HepG2 (cell line): Measurements from ENCODE around the gene GGA2. TPM values are rescaled to one million over a fixed set of nuclear protein-coding genes. Genes with fewer than 3 reads are reported as not detected.

ENCODE experiments used
- BHLHE40 ChIP-seq: IDR thresholded peaks from 2 replicates; pipeline ENCODE4 v1.6.1; 2011; ENCODE audit warnings: low read length, improper control_type of control experiment
- GFI1 ChIP-seq: sonication (generic); formaldehyde crosslinking; IDR thresholded peaks from 2 replicates; pipeline ENCODE4 v1.5.0; 2020; ENCODE audit warnings: missing genetic modification reagents, mild to moderate bottlenecking, borderline replicate concordance
- MAFG ChIP-seq: sonication (generic); formaldehyde crosslinking; IDR thresholded peaks from 2 replicates; pipeline ENCODE4 v1.5.1; 2020; ENCODE audit warnings: mild to moderate bottlenecking, missing genetic modification reagents
- PRDM15 ChIP-seq: sonication (generic); formaldehyde crosslinking; IDR thresholded peaks from 2 replicates; pipeline ENCODE4 v1.4.0; 2020; ENCODE audit warnings: missing genetic modification reagents
- RBFOX2 ChIP-seq: fragments of 200-400 bp; formaldehyde crosslinking; IDR thresholded peaks from 2 replicates; pipeline ENCODE4 v1.6.1; 2017; ENCODE audit warnings: low read depth, mild to moderate bottlenecking, low read length
- ZFP37 ChIP-seq: sonication (generic); formaldehyde crosslinking; IDR thresholded peaks from 2 replicates; pipeline ENCODE4 v1.4.0; 2020; ENCODE audit warnings: missing genetic modification reagents, borderline replicate concordance
- ZNF225 ChIP-seq: sonication (generic); formaldehyde crosslinking; IDR thresholded peaks from 2 replicates; pipeline ENCODE4 v1.4.0; 2020; ENCODE audit warnings: mild to moderate bottlenecking, missing genetic modification reagents
- ZNF333 ChIP-seq: sonication (generic); formaldehyde crosslinking; IDR thresholded peaks from 2 replicates; pipeline ENCODE4 v1.4.0; 2020; ENCODE audit warnings: mild to moderate bottlenecking, missing genetic modification reagents, borderline replicate concordance
- ZNF607 ChIP-seq: sonication (generic); formaldehyde crosslinking; IDR thresholded peaks from 2 replicates; pipeline ENCODE4 v1.5.1; 2020; ENCODE audit warnings: missing genetic modification reagents, mild to moderate bottlenecking, borderline replicate concordance
- ZNF768 ChIP-seq: sonication (generic); formaldehyde crosslinking; IDR thresholded peaks from 2 replicates; pipeline ENCODE4 v1.4.0; 2020; ENCODE audit warnings: missing genetic modification reagents
- polyA plus RNA-seq, 8 experiments: library from polyadenylated mRNA; depleted of rRNA in 3 of 8; stranded (reverse) in 7 of 8; unstranded in 1 of 8; fragments of >200 nt; fragmentation: Illumina TruSeq in 4 of 8; extraction: Trizol in 4 of 8; gene quantifications; 2 replicates each; pipeline versions ENCODE4 v1.2.1 to v1.2.3, GENCODE V29; 2011 to 2016; ENCODE audit warnings: low read depth in 4 of 8, missing spikeins in 1 of 8, mixed read lengths in 1 of 8; ENCODE audit not compliant: insufficient read depth in 1 of 8
- total RNA-seq, 5 experiments: library from RNA; depleted of rRNA; stranded (reverse); fragments of >200 nt; fragmentation: Illumina TruSeq; extraction: Trizol; gene quantifications; 2 replicates each; pipeline ENCODE4 v1.2.3, GENCODE V29; 2016; ENCODE audit warnings: low read depth in 1 of 5
- TF ChIP-seq, protein P1 (sequence below): sonication (generic); formaldehyde crosslinking; IDR thresholded peaks from 2 replicates; pipeline ENCODE4 v1.5.1; 2020; ENCODE audit warnings: missing genetic modification reagents, mild to moderate bottlenecking, borderline replicate concordance
- TF ChIP-seq, protein P2 (sequence below): sonication (generic); formaldehyde crosslinking; IDR thresholded peaks from 2 replicates; pipeline ENCODE4 v1.9.0; 2022; ENCODE audit warnings: low read depth, missing genetic modification reagents
- TF ChIP-seq, protein P3 (sequence below): sonication (generic); formaldehyde crosslinking; IDR thresholded peaks from 2 replicates; pipeline ENCODE4 v1.4.0; 2020; ENCODE audit warnings: missing genetic modification reagents, borderline replicate concordance
- TF ChIP-seq, protein P4 (sequence below): sonication (generic); formaldehyde crosslinking; IDR thresholded peaks from 2 replicates; pipeline ENCODE4 v1.4.0; 2020; ENCODE audit warnings: mild to moderate bottlenecking, missing genetic modification reagents

GGA2 gene
- total and polyA plus RNA-seq, 2 of the 13 experiments (the other 11 are each of a cell fraction or from before 2014, with no cell fraction given): 51.5 to 69.8 TPM

DNA sequence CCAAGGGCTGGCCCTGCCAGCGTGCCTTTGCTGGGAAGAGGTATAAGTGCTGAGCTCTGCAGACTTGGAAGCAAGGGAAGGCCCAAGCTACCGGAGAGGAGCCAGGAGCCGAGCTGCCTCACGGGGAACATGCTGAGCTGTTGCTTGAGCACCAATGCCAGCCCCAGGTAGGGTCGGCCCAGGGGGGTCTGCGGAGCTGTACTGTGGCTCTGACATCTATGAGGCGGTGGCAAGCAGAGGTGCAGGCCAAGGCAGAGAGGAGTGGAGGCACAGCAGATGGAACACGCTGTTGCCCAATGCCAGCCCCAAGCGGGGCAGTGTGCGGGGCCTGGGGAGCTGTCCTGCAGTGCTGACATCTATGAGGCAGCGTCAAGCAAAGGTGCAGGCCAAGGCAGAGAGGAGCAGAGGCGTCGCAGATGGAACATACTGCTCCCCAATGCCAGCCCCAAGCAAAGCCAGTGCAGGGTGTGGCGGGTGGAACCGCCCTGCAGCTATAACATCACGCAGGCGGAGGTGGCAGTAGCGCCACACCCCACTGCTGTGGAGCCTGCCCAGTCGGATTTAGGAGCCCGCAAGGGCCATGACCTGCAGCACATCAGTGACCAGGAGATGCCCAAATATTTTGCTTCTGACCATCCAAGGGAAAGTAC lies 10.0 kb downstream of the GGA2 start (continued):
- TF ChIP-seq PRDM15 (no peak), RBFOX2 (peak; percentile 24; the same call in 1 of the 2 replicates), MAFG (CRISPR knock-in tag) (no peak), ZNF225 (CRISPR knock-in tag) (0 out of 2 replicates have a peak, but pooled peaks have one; percentile 33), ZNF333 (CRISPR knock-in tag) (0 out of 2 replicates have a peak, but pooled peaks have one; percentile 34), ZNF768 (CRISPR knock-in tag) (0 out of 2 replicates have a peak, but pooled peaks have one; percentile 1), GFI1 (no peak), ZFP37 (CRISPR knock-in tag) (no peak), BHLHE40 (no peak), ZNF607 (CRISPR knock-in tag) (no peak)
- TF ChIP-seq, protein P1, sequence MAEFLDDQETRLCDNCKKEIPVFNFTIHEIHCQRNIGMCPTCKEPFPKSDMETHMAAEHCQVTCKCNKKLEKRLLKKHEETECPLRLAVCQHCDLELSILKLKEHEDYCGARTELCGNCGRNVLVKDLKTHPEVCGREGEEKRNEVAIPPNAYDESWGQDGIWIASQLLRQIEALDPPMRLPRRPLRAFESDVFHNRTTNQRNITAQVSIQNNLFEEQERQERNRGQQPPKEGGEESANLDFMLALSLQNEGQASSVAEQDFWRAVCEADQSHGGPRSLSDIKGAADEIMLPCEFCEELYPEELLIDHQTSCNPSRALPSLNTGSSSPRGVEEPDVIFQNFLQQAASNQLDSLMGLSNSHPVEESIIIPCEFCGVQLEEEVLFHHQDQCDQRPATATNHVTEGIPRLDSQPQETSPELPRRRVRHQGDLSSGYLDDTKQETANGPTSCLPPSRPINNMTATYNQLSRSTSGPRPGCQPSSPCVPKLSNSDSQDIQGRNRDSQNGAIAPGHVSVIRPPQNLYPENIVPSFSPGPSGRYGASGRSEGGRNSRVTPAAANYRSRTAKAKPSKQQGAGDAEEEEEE (CRISPR knock-in tag): no peak
- TF ChIP-seq, protein P2, sequence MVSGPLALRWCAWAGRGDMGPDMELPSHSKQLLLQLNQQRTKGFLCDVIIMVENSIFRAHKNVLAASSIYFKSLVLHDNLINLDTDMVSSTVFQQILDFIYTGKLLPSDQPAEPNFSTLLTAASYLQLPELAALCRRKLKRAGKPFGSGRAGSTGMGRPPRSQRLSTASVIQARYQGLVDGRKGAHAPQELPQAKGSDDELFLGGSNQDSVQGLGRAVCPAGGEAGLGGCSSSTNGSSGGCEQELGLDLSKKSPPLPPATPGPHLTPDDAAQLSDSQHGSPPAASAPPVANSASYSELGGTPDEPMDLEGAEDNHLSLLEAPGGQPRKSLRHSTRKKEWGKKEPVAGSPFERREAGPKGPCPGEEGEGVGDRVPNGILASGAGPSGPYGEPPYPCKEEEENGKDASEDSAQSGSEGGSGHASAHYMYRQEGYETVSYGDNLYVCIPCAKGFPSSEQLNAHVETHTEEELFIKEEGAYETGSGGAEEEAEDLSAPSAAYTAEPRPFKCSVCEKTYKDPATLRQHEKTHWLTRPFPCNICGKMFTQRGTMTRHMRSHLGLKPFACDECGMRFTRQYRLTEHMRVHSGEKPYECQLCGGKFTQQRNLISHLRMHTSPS (CRISPR knock-in tag): no peak
- TF ChIP-seq, protein P3, sequence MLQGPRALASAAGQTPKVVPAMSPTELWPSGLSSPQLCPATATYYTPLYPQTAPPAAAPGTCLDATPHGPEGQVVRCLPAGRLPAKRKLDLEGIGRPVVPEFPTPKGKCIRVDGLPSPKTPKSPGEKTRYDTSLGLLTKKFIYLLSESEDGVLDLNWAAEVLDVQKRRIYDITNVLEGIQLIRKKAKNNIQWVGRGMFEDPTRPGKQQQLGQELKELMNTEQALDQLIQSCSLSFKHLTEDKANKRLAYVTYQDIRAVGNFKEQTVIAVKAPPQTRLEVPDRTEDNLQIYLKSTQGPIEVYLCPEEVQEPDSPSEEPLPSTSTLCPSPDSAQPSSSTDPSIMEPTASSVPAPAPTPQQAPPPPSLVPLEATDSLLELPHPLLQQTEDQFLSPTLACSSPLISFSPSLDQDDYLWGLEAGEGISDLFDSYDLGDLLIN (CRISPR knock-in tag): no peak
- TF ChIP-seq, protein P4, sequence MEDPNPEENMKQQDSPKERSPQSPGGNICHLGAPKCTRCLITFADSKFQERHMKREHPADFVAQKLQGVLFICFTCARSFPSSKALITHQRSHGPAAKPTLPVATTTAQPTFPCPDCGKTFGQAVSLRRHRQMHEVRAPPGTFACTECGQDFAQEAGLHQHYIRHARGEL (CRISPR knock-in tag): no peak
